ENCODE measurements around the gene SLC39A11.

The SLC39A11 gene

DNA sequence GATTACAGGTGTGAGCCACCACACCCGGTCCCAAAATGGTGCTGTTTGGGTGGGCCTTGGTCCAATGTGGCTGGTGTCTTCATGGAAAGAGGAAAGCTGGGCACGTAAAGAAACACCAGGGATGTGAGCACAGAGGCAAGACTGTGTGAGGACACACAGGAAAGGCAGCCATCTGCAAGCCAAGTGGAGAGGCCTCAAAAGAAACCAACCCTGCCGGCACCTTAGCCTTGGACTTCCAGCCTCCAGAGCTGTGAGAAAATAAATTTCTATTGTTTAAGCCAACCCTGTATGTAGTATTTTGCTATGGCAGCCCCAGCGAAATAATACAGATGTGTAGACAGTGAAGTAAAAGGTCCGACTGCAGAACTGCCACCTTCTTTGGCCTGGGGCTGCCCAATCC, 68.7 kb downstream of the SLC39A11 start:
- Histone ChIP-seq H3K27me3 (ENCODE audit: insufficient read depth, low read depth) (no peaks in the 10 kb centered on the region), H2AFZ (ENCODE audit: low read depth) (no peak overlapping the region), H3K36me3 (ENCODE audit: insufficient read depth) (no peaks in the 10 kb centered on the region), H3K4me3 (IDR thresholded peaks at IDR 0.05; ENCODE audit: insufficient read depth, low read depth, low read length) (no peak overlapping the region), H3K9ac (no peak overlapping the region), H3K27ac (no peak overlapping the region), H3K4me2 (no peak overlapping the region), H3K4me1 (ENCODE audit: low read depth, poor library complexity, severe bottlenecking) (no peaks in the 10 kb centered on the region), H4K20me1 (ENCODE audit: insufficient read depth) (no peaks in the 10 kb centered on the region), H3K79me2 (ENCODE audit: insufficient read depth, low read depth) (no peaks in the 10 kb centered on the region)
- TF ChIP-seq, protein P1, sequence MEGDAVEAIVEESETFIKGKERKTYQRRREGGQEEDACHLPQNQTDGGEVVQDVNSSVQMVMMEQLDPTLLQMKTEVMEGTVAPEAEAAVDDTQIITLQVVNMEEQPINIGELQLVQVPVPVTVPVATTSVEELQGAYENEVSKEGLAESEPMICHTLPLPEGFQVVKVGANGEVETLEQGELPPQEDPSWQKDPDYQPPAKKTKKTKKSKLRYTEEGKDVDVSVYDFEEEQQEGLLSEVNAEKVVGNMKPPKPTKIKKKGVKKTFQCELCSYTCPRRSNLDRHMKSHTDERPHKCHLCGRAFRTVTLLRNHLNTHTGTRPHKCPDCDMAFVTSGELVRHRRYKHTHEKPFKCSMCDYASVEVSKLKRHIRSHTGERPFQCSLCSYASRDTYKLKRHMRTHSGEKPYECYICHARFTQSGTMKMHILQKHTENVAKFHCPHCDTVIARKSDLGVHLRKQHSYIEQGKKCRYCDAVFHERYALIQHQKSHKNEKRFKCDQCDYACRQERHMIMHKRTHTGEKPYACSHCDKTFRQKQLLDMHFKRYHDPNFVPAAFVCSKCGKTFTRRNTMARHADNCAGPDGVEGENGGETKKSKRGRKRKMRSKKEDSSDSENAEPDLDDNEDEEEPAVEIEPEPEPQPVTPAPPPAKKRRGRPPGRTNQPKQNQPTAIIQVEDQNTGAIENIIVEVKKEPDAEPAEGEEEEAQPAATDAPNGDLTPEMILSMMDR (conservative IDR thresholded peaks at IDR 0.05; ENCODE audit: low read depth, low read length): no peak

DNA sequence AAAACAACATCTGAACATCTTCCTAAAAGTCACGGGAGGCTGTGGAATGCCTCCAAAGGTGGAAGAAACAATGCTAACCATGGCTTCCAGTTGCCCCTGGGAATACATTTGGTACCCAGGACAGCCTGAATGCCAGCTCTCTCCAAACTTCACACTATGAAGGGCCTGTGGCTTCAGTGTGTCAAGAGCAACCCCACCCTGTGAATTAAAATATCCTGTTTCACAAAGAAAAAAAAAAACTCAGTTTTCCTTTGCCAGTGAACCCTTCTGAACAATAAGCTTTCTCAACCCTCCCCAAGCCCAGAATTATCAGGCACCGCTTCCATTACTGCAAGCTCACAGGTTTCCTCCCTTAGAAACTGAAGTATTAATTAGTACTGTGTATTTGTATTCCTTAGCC, 69.8 kb downstream of the SLC39A11 start:
- TF ChIP-seq, protein P1 (conservative IDR thresholded peaks at IDR 0.05; ENCODE audit: low read depth, low read length): no peak
- Histone ChIP-seq H3K4me3 (IDR thresholded peaks at IDR 0.05; ENCODE audit: insufficient read depth, low read depth, low read length) (no peak overlapping the region), H3K27ac (no peak overlapping the region), H3K4me1 (ENCODE audit: low read depth, poor library complexity, severe bottlenecking) (no peaks in the 10 kb centered on the region), H3K4me2 (no peak overlapping the region), H3K36me3 (ENCODE audit: insufficient read depth) (no peaks in the 10 kb centered on the region), H2AFZ (ENCODE audit: low read depth) (no peak overlapping the region), H3K27me3 (ENCODE audit: insufficient read depth, low read depth) (no peaks in the 10 kb centered on the region), H4K20me1 (ENCODE audit: insufficient read depth) (no peaks in the 10 kb centered on the region), H3K9ac (no peak overlapping the region), H3K79me2 (ENCODE audit: insufficient read depth, low read depth) (no peaks in the 10 kb centered on the region)

DNA sequence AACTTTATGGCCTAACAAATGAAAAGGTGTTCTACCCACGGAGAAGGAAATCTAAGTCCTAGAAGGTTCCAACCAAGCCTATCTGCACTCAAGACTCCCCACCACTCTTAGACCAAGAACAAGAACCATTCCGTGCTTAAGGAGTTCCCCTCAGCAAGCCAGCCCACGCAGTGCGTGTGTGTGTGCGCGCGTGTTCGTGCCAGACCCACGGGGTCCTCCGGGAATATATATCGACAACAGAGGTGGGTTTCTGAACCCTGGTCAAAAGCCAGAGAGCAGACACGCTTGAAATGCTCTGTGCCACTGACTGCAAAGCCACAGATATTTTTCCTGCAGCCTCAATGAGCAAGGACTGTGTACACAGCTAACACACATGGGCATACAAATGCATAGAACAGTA, 70.7 kb downstream of the SLC39A11 start:
- Histone ChIP-seq H3K4me2 (no peak overlapping the region), H3K4me1 (ENCODE audit: low read depth, poor library complexity, severe bottlenecking) (no peaks in the 10 kb centered on the region), H3K79me2 (ENCODE audit: insufficient read depth, low read depth) (no peaks in the 10 kb centered on the region), H3K4me3 (IDR thresholded peaks at IDR 0.05; ENCODE audit: insufficient read depth, low read depth, low read length) (no peak overlapping the region), H3K27ac (no peak overlapping the region), H4K20me1 (ENCODE audit: insufficient read depth) (no peaks in the 10 kb centered on the region), H2AFZ (ENCODE audit: low read depth) (no peak overlapping the region), H3K9ac (no peak overlapping the region), H3K36me3 (ENCODE audit: insufficient read depth) (no peaks in the 10 kb centered on the region), H3K27me3 (ENCODE audit: insufficient read depth, low read depth) (no peaks in the 10 kb centered on the region)
- TF ChIP-seq, protein P1 (conservative IDR thresholded peaks at IDR 0.05; ENCODE audit: low read depth, low read length): no peak

DNA sequence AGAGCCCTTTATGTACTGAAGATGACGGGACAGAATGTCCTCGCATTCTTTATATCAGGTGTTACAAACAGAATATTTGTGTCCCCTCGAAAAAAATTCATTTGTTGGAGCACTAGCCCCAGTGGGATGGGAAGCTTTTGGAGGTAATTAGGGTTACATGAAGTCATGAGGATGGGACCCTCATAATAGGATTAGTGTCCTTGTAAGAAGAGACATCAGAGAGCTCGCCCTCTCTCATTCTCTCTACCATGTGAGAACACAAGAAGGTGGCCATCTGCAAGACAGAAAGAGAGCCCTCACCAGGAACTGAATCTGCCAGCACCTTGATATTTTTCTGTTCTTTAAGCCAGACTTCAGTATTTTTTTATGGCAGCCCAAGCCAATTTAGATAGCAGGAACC, 72.4 kb downstream of the SLC39A11 start:
- Histone ChIP-seq H3K4me2 (no peak overlapping the region), H3K4me3 (IDR thresholded peaks at IDR 0.05; ENCODE audit: insufficient read depth, low read depth, low read length) (no peak overlapping the region), H2AFZ (ENCODE audit: low read depth) (no peak overlapping the region), H3K36me3 (ENCODE audit: insufficient read depth) (no peaks in the 10 kb centered on the region), H3K9ac (no peak overlapping the region), H3K27ac (no peak overlapping the region), H3K27me3 (ENCODE audit: insufficient read depth, low read depth) (no peaks in the 10 kb centered on the region), H4K20me1 (ENCODE audit: insufficient read depth) (no peaks in the 10 kb centered on the region), H3K4me1 (ENCODE audit: low read depth, poor library complexity, severe bottlenecking) (no peaks in the 10 kb centered on the region), H3K79me2 (ENCODE audit: insufficient read depth, low read depth) (no peaks in the 10 kb centered on the region)
- TF ChIP-seq, protein P1 (conservative IDR thresholded peaks at IDR 0.05; ENCODE audit: low read depth, low read length): no peak
